ENCODE data around the gene DHX15.

DHX15 gene

GRCh38 chr4:24584211-24584850 is at the start of gene DHX15:
TSS of gene DHX15 (minus strand) at chr4:24584554. CDS start at chr4:24584393, 161 bp downstream.
- DNase-seq (ENCODE audit: low spot score) = peak; percentile 85

DNA sequence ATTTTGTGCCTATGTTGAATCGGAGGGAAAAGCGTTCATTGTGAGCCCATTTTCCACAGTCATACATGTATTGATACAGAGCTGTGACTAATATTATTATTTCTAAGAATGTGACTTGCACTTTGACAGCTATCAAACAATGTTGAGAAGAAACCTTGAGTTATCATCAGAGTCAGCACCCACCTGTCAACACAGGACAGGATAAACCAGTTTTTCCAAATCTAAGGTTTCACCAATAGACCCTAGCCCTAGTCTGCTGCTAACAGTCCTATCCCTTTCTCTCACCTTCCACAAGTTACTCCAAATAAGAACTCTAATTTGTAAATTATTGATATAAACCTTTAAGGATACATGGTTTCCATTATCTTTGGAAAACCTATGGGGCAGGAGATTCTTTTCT is 47.7 kb upstream of the DHX15 start:
- no peak for DNase-seq (ENCODE audit: low spot score)

DNA sequence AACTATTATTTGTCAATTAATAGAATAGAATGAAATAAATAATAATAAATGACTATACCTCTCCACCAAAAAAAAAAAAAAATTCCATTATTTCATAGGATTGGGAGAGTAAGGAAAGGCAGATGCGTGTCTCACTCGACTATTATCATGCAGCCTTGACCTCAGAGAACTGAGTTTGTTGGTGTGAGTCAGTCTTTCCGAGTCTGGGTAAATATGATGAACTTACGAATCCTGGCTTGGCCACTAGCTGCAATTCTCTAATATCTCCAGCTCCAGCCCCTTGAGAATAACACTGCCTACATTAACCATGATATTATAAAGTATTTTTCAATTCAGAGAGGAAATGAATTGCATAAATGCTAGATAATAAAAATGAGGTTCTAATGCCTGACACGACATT is 46.6 kb upstream of the DHX15 start:
- DNase-seq (ENCODE audit: low spot score) = no peak

DNA sequence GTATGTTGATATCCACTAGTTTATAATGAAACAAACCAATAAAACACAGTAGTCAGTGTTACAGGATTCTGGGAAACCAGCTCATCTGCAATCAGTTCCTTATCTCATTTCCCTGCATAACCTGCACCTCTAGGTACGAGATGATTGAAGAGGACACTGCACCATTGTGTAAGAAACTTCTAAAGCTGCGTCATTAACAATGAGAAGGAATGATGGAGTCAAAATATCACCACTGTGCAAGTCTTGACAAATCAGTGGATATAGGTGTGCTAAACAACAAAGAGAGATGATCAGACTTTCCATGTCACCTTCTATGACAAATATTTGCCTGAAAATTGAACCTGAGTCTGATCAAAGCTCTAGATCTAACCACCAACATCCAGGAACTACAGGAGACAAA is 40.7 kb upstream of the DHX15 start:
- DNase-seq (ENCODE audit: low spot score) = no peak

GRCh38 chr4:24624381-24624780 is 40.0 kb upstream of the DHX15 start:
- DNase-seq (ENCODE audit: low spot score) = no peak

GRCh38 chr4:24622146-24622834 is 37.9 kb upstream of the DHX15 start:
- no peak for DNase-seq (ENCODE audit: low spot score)

DNA sequence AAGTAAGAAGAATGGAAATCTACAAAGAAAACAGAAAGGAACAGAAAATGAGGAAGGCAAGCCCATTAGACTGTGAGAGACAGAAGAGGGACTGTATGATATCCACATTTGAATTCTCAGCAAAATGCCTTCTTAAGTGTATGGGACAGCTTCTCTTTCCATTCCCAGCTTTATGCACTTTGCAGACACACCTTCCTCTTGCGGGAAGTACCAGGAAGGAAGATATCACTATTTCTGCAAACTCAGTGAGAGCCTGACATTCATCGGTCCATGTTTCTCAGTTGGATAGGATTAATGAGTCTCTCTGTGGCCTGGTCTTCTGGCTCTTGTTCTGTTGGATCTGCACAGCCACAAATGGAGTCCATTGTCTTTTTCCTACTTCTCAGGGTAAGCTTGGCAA is 31.6 kb upstream of the DHX15 start:
- no peak for DNase-seq (ENCODE audit: low spot score)

GRCh38 chr4:24614881-24615280 is 30.5 kb upstream of the DHX15 start:
- DNase-seq (ENCODE audit: low spot score) = no peak

- DNase-seq (ENCODE audit: low spot score) = no peak
Measured at GRCh38 chr4:24613502-24613901, 29.1 kb upstream of the DHX15 start.

DNA sequence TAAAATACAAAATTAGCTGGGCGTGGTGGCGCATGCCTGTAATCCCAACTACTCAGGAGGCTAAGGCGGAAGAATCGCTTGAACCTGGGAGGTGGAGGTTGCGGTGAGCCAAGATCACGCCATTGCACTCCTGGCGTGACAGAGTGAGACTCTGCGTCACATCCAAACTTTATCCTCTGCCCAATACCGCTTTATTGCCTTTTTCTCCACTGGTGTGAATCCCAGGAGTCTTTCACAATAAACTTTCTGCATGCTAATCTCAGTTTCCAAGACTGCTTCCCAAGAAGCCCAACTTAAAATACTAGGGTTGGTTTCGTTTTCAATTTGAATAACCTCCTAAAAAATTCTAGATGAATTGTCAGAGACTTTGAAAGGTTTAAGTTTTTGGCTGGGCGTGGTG is 27.2 kb upstream of the DHX15 start:
- no peak for DNase-seq (ENCODE audit: low spot score)

DNA sequence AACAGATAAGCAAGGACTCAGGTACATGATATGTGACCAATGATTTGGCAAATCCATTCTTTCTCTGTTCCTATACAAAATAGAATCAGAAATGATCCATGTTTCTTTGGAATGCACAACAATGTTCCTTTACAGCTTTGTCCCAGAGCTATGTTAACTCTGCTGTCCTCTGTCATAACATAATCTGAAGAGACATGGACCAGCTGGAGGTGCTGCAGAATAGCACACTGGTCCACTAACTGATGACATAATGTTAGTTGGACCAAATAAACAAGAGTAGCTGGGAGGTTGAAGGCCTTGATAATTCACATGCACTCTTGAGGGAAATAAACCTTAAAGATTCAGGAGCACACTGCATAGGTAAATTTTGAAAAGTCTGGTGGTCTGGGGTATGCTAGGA is 23.0 kb upstream of the DHX15 start:
- DNase-seq (ENCODE audit: low spot score) = no peak

- DNase-seq (ENCODE audit: low spot score) = no peak
Measured at GRCh38 chr4:24605216-24605615, 20.9 kb upstream of the DHX15 start.

- DNase-seq (ENCODE audit: low spot score) = no peak
Measured at GRCh38 chr4:24604558-24605214, 20.3 kb upstream of the DHX15 start.

DNA sequence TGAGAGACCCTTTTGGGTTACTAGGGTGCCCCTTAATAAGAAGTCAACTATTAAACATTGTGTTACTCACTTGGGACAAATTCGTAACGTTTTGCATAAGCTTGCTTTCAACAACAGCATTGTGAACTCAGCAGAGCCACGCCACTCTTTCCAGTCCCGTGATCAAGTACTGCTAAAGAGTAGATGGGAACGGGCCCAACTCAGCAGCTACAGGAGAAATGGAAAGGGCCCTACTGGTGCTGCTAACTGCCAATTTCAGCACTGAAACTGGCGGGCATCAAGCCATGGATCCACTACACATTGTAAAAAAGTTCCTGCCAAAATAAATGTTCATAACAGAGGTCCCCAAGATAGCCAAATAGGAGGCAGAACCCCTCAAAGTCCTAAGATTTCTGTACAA is 19.0 kb upstream of the DHX15 start:
- no peak for DNase-seq (ENCODE audit: low spot score)

DNA sequence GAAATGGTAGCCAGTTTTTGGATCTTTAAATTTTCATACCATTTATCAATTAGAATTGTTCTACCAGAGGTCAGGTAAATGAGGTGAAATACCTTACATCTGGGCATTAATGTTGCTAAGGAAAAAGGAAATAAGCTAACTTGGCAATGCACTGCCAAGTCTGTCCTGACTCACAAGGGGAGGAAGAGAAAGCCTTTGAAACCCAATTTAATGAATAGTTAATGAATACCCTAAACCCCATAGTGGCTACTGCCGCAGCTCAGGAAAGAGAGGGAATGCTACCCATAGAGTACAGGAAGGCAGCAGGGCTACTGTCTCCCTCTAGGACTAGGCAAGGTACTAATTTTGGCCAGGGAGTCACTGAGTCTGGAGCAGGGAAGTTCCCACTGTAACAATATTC is 16.8 kb upstream of the DHX15 start:
- DNase-seq (ENCODE audit: low spot score) = no peak

DNA sequence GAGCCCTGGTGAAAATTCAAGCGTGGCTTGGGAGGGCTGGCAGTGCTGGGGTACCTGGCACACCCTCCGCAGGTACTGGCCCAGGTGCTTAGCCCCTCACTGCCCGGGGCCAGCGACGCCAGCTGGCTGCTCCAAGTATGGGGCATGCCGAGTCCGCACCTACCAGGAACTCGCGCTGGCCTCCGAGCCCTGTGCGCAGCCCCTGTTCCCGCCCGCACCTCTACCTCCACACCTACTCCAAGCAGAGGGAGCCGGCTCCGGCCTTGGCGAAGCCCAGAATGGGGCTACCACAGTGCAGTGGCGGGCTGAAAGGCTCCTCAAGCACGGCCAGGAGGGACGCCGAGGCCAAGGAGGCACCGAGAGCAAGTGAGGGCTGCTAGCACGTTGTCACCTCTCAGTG is 14.9 kb upstream of the DHX15 start:
- DNase-seq (ENCODE audit: low spot score) = no peak

DNA sequence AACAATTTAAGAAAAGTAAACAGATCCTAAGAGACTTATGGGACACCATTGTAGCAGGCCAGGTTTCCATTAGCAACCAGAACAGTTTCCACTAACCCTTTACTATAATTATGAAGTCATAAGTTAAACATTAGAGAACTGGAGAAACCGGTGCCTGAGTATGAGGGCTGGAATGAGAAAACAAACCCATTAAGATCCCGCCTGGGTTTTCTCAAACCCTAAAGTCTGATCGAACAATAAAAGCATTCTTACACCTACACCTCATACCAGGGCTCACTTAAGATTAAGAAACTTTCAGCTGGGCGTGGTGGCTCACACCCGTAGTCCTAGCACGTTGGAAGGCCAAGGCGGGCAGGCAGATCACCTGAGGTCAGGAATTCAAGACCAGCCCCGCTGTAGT is 13.7 kb upstream of the DHX15 start:
- no peak for DNase-seq (ENCODE audit: low spot score)

DNA sequence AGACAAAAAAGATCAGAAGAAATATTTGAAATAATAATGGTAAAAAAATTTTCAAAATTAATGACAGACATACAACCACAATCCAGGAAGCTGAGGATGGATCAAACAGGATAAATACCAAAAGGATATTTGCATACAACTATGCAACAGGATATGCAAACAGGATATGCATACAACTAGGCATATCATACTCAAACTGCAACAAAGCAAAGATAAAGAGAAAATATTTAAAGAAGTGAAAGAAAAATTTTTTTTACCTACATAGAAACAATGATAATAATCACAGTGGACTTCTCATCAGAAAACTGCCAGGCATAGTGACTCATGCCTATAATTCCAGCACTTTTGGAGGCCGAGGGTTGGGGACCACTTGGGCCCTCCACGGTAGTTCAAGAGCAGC is 11.3 kb upstream of the DHX15 start:
- no peak for DNase-seq (ENCODE audit: low spot score)

DNA sequence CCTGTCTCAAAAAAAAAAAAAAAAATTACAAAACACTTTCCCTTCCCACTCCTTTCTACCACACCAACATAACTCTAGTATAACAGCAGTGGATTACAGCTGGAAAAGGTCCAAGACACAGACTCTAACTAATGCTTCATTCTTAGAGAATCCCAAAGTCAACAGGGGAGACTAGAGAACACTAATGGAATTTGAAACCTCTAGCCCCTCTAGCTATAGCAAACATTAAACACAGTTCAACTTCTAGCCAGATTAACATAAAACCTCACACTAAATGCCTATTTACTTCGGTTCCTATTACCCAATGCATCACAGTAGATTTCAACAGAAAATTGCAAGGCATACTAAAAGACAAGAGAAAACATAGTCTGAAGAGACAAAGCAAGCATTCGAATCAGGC is 10.5 kb upstream of the DHX15 start:
- DNase-seq (ENCODE audit: low spot score) = no peak

- DNase-seq (ENCODE audit: low spot score) = no peak
Measured at GRCh38 chr4:24589448-24589847, 5.1 kb upstream of the DHX15 start.

- DNase-seq (ENCODE audit: low spot score) = no peak
Measured at GRCh38 chr4:24588216-24588954, 4.0 kb upstream of the DHX15 start.

GRCh38 chr4:24583451-24584210 is 723 bp downstream of the DHX15 start:
- DNase-seq (ENCODE audit: low spot score) = peak; percentile 14

Measured in hematopoietic multipotent progenitor cell treated with erythropoietin and hydrocortisone succinate and interleukin-3 and kit ligand, for 17 days (in vitro differentiated cells).